Fibroblast of mammary gland (primary cell): ENCODE results near the gene MET.
A peak's percentile ranks its signal among the peaks of the same experiment; 100 is the strongest.

Source experiments
- DNase-seq: peaks from one replicate; pipeline ENCODE4 v3.0.0-alpha.2; 2010; ENCODE audit warnings: low read depth
- H3K4me3 ChIP-seq: 2 replicates; pipeline ENCODE4 v1.5.1; 2011; ENCODE audit warnings: low read depth, mild to moderate bottlenecking, low read length, moderate library complexity; ENCODE audit not compliant: control insufficient read depth
- TF ChIP-seq, protein P1 (sequence below): conservative IDR thresholded peaks from 2 replicates; pipeline ENCODE4 v1.5.1; 2011; ENCODE audit warnings: low read depth, low read length, inconsistent platforms; ENCODE audit not compliant: control insufficient read depth, insufficient read depth

MET gene

DNA sequence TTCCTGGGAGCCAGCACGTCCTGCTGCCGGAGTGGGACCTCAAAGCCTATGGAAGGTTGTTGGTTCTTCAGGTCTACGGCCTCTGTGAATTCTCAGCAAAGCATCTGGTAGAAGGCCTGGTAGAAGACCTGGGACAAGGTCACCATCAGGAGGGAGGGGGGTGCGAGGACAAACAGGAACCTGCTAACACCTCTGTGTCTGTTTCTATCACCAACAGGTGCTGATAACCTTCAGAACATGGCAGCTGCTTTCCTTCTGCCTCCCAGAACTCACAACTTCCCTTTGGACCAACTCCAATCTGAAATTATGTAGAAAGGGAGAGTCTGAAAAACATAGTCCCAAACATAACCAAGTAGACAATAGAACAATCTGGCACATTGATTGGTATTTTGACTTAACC is 8.3 kb upstream of the MET start:
- TF ChIP-seq, protein P1, sequence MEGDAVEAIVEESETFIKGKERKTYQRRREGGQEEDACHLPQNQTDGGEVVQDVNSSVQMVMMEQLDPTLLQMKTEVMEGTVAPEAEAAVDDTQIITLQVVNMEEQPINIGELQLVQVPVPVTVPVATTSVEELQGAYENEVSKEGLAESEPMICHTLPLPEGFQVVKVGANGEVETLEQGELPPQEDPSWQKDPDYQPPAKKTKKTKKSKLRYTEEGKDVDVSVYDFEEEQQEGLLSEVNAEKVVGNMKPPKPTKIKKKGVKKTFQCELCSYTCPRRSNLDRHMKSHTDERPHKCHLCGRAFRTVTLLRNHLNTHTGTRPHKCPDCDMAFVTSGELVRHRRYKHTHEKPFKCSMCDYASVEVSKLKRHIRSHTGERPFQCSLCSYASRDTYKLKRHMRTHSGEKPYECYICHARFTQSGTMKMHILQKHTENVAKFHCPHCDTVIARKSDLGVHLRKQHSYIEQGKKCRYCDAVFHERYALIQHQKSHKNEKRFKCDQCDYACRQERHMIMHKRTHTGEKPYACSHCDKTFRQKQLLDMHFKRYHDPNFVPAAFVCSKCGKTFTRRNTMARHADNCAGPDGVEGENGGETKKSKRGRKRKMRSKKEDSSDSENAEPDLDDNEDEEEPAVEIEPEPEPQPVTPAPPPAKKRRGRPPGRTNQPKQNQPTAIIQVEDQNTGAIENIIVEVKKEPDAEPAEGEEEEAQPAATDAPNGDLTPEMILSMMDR = no peak
- DNase-seq = no peak
- H3K4me3 ChIP-seq = no peak overlapping the region

DNA sequence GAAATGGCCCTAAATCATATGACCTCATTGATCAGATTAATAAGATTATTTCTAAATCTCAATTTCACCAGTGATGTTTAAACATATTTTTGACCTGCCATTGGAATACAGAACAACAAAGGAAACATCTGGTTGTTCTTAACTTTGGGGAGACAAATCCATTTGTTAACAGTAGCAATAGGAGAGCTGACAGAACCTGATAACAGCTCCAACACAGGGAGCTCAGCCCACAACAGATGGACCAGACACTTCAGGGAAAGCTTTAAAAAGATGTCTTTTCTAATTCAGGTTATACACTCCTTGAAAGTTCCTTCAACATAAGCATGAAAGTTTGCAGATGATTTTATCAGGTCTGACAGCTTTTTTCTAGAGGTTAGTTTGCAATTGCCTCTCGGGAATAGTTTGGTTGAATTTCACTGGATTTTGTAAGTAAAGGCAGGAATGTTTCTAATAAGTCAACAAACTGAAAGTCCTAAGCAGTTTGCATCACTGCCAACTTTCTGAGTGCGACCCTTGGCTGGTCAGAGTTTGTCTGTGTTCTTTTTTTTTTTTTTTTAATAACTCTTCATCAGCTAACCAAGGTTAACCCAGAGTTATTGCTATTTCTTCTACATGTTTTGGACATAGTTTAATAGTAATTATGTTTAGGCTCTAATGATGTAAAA is 6.5 kb upstream of the MET start:
- no peak for DNase-seq
- TF ChIP-seq, protein P1 = no peak
- no peak overlapping the region for H3K4me3 ChIP-seq

DNA sequence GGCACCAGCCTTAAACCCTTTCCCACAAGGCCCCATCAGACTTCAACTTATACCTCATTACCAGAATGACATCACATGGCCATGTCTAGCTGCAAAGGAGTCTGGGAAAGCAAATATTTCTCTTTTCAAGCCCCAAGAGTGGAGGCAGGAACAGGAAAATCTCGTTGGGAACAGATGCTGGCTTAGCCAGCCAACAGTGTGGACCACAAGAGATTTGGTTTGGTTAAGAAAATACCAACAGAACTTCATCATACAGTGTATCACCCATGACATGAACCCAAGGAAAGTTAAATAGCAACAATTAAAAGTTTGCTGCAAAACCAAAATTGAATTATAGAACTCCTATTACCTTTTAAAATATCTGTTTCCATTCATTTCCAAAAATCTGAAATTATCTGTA is 2.2 kb upstream of the MET start:
- H3K4me3 ChIP-seq = no peak overlapping the region
- TF ChIP-seq, protein P1 = no peak
- DNase-seq = peak; percentile 34

DNA sequence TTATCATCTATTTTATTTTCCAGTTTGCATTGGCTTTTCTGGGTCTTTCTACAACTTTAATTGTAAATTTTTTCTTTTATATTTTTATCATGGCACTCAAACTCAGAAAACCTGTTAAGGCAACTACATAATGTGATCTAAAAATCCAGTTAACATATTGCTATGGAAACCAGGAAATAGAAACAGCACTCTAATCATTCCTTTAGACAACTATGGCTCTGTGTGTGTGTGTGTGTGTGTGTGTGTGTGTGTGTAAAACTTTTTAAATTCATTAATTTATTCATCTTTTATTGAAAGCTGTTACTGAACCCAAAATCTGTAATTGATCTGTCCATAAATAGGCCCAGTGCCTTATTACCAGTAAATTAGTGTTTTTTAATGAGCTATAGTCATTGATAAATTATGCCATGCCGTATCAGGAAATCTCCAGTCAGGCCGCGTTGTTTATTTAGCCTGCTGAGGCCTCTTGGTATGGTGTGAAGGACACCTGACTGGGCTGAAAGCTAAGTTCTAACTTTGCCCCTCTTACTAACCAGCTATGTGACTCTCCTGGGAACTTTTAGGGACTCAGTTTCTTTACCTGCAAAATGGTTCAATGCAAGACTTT is 1.5 kb upstream of the MET start:
- no peak overlapping the region for H3K4me3 ChIP-seq
- DNase-seq = no peak
- TF ChIP-seq, protein P1 = no peak

DNA sequence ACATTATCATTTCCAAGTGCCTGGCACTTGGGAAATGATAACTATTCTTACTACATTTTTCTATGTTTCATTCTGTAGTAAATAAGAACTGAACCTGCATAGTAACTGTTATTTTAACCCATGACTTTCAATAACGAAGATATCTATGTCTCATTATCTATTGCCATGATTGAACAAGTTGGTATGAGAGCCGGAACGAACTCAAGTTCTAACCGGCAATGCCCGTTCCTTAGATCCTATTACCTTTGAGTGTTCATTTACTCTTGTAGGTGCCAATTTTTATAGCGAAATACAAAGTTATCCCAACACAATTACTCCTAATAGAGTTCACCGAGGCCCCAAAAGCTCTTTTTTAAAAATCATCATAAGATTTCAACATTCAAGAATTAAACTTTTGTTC is 885 bp upstream of the MET start:
- DNase-seq = no peak
- TF ChIP-seq, protein P1 = no peak
- H3K4me3 ChIP-seq = no peak overlapping the region

DNA sequence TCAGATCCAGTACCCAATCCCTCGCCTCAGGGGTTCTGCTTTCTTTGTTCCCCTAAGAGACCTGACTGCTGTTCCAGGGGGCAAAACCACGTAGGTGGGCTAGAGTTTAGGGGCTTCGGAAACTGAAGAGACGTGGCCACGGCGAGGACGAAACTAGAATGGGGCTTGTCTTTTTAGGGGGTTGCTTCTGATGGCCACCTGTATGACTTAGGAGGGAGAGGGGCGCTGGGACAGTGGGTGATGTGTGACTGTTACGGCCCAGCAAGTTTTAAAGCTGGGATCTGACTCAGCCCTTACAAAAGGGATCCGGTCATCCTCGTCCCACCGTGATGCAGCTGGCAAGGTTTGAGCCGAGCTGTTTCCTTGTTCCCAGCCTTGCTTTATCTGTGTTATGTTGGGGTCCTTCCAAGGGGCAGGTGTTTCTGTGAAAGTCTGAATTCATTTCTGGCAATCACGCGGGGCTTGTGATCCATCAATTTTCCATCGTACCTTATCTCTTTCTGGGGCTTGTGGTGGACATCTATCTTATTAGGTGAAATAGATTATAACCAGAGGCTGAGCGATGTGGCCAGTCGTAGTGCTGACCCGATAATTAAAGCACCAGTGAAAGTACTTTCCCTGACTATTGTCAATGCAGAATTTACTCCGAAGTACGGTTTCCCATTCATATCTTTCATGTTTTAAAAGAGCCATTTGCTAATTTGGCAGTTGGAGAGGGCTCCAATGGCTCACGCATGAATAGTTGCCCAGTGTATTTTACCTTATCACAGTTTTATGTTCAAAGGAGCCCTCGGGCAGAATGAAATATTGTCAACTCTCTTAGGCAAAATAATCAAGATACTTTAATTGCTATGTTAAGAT is 830 bp downstream of the MET start:
- DNase-seq = peak; percentile 57
- TF ChIP-seq, protein P1 = no peak
- peak overlapping the region; percentile 90 for H3K4me3 ChIP-seq
